Ureter (tissue), 1 donor: ENCODE measurements around the gene OTUB2. TPM values are rescaled to one million over a fixed set of nuclear protein-coding genes. Genes with fewer than 3 reads are reported as not detected.
"Not testable (repeated sequence)": the region's sequence is repeated elsewhere in the genome, so short reads cannot be mapped to it uniquely, and the experiment has no call there.

Experiments
- DNase-seq: peaks from one replicate; pipeline ENCODE4 v3.0.0-alpha.2; 2020; ENCODE audit warnings: low spot score
- total RNA-seq: library from RNA; stranded (reverse); gene quantifications from one replicate; pipeline ENCODE4 v1.2.4, GENCODE V29; 2023
- donor health status: DM: yes; HTN: yes; CAD: no.

The OTUB2 gene
- total RNA-seq, 1 donor from 2014 or later: 1.6 TPM

DNA sequence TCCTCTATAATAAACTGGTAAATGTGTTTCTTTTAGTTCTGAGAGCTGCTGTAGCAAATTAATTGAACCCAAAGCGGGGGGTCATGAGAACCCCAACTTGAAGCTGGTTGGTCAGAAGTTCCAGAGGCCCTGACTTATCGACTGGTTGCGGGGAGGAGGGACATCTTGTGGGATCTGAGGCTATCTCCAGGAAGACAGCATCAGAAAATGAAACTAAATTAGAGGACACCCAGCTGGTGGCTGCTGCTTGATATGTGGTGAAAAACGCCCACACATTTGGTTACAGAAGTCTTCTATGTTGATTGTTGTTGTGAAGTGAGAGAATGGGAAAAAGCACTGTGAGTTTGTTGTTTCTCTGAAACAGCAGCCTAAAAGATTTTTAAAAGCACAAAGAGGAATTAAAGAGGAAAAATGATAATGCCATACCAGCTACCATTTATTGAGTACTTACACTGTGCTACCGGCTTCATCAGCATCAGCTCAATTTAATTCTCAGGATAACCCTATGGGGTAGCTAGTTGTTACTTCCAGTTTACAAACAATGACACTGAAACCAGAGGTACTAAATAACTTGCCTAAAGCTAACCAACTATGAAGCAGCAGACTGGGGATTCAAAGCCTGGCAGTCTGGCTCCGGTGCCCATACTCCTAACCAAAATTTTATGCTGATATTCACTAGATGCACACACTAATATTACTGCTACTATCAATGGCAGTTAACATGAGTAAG, 30.6 kb downstream of the OTUB2 start:
- DNase-seq: no peak

DNA sequence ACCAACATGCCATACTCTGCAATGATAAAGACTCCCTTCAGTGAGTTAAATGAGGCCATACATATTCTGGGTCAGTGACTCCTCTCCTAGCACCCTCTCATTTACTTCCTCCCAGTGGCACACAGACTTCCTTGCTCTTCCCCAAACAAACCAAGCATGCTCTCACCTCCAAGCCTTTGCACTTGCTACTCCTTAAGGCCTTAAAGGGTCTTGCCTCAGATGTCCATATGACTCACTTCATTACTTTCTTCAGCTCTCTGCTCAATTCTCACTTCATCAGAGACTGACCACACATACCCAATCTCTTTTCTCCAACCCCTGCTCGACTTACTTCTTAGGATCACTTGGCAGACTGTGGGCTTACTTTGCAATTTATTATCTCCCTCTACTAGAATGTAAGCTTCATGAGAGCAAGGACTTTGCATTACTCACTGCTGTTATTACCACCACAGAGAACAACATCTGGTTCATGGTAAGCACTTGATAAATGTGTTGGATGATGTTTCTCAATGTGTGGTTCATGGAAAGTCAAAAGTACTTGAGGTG, 32.1 kb downstream of the OTUB2 start:
- no peak for DNase-seq

DNA sequence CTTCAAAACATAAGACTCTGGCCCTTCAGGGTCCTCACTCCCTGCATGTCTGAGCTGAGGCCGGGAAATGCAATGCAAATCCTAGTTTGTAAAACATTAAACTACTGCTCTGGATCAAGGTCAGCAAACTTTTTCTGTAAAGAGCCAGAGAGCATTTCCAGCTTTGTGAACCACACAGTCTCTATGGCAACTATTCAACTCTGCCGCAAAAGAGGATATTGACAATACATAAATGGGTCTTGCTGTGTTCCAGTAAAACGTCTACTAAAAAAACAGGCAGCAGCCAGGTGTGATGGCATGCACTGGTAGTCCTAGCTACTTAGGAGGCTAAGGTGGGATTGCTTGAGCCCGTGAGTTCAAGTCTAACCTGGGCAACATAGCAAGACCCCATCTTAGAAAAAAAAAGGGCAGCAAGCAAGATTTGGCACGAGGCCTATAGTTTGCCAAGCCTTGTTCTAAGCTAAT, 32.6 kb downstream of the OTUB2 start:
- DNase-seq: no peak

DNA sequence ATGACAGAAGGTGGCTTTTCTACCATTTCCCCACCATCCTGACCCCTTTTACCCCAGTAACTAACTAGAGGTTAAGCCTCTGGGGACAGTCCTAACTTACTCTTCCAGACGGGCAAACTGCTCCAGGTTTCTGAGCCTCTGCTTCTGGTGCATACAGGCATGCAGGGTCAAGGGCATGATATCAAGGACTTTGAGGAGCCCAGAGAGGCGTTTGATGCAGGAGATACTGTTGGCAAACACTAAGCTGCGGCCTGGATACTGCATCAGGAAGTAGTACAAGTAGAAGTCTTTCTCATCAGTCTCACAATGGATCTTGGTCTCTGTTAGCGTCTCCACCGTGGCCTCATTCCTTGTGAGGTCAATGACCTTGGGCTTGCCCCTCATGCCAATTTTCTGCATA, 33.9 kb downstream of the OTUB2 start:
- no peak for DNase-seq

DNA sequence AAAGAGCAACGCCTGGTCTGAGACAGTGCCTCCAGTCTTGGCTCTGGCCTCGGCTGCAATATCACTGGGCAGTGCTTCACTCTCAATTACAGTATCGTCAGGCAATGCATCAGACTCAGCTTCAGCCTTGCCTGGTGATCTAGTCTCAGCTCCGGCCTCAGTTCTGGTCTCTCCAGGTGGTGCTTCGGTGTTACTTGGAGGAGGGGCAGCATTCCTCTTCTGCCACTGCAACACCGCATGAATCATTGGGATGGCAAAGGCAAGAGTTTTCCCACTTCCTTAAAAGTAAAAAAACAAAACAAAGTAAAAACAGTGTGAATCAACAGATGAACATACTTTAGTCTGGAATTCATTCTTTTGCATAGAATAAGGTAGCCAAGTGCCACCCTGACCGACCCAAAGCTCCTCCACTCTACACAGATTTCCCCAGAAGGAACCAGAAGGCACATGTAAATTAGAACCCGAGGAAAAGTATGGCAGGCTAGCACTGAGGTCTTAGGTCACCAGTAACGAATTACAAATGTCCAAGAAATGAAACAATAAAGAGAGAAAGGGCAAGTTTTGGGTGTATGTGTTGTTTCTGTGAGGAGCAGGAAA, 36.3 kb downstream of the OTUB2 start:
- DNase-seq: no peak

DNA sequence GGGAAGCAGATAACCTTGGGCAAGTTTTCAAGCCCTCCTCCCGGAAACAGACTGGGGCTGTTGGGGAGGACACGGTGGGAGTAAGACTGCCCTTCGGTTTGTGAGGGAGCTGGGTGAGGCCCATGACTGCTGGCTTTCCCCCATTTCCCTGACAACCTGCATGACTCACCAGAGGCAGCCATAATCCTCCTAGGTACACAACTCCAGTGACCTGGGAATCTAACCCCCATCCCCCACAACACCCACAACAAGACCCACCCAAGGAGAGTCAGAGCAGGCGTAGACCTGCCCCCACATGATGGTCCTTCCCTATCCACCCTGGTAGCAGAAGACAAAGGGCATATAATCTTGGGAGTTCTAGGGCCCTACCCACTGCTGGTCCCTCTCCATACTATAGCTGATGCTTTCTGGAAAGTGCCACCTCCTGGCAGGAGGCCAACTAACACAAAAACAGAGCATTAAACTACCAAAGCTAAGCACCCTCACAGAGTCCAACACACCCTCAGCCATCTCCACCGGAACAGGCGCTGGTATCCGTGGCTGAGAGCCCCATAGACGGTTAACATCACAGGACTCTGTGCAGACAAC, 40.0 kb downstream of the OTUB2 start:
- DNase-seq: no peak

DNA sequence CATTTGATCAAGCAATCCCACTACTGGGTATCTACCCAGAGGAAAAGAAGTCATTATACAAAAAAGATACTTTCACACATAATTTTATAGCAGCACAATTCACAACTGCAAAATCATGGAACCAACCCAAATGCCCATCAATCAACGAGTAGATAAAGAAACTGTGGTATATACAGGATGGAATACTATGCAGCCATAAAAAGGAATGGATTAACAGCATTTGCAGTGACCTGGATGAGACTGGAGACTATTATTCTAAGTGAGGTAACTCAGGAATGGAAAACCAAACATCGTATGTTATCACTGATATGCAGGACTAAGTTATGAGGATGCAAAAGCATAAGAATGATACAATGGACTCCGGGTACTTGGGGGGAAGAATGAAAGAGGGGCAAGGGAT, 45.9 kb downstream of the OTUB2 start:
- DNase-seq: not testable (repeated sequence)

DNA sequence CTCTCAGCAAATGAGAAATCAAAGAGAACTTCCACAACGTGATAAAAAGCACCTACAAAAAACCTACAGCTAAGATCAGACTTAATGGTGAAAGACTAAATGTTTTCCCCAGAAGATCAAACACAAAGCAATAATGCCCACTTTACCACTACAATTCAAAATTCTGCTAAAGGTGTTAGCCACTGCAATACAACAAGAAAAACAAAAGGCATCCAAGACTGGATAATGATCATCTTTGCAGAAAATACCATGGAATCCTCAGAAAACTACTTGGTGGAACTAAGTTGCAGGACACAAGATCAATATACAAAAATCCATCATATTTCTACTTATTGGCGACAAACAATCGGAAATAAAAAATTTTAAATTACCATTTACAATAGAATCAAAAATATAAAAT, 48.4 kb downstream of the OTUB2 start:
- DNase-seq: no peak

DNA sequence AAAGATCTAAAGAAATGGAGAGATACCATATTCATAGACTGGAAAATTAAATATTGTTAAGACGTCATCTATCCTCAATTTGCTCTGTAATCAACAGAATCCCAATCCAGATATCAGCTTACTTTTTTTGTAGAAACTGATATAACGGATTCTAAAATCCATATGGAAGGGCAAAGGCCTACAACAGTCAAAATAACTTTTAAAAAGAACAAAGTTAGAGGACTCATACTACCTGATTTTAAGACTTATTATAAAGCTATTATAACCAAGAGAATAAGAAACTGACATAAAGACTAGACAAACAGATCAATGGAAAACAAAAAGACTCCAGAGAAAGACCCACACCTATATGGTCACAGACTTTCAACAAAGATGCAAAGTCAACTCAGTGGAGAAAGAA, 48.9 kb downstream of the OTUB2 start:
- no peak for DNase-seq

DNA sequence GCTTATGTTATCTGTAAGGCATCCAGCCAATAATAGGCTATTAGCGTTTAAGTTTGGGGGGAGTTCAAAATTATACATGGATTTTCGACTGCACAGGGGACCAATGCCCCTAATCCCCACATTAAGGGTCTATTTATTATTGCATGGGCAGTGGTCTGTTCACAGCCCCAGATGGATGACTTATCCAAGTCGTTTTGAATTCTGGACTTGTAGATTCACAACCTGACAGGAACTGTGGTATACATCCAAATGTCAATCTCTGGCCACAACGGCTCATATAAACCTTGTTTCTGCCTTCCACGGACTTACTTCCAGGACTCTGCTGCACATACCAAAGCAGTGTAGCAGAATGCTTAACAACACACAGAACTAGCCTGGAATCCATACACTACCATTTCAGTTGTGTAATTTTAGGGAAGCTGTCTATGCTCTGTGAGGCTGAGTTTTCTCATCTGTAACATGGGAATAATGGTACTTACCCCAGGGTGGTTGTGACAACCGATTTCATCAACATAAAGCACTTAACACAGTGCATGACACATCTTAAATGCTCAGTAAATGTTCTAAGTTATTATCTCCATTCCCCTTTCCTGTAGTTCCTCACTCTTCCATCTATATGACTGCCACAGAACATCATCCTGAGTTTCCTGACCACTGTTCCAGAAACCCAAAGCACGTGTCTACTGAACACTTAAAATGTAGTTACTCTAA, 51.1 kb downstream of the OTUB2 start:
- DNase-seq: no peak

DNA sequence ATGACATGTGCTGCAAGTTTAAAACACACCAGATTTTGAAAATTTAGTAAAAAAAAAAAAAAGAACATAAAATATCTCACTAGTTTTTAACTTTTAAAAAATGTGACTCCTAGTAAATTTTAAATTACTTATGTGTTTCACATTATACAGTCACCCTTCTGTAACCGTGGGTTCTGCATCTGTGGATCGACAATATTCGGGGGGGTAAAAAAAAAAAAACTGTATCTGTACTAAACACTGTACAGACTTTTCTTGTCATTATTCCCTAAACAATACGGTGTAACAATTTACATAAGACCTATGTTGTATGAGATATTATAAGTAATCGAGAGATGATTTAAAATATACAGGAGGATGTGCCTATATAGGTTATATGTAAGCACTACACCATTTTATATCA, 51.7 kb downstream of the OTUB2 start:
- DNase-seq: no peak

DNA sequence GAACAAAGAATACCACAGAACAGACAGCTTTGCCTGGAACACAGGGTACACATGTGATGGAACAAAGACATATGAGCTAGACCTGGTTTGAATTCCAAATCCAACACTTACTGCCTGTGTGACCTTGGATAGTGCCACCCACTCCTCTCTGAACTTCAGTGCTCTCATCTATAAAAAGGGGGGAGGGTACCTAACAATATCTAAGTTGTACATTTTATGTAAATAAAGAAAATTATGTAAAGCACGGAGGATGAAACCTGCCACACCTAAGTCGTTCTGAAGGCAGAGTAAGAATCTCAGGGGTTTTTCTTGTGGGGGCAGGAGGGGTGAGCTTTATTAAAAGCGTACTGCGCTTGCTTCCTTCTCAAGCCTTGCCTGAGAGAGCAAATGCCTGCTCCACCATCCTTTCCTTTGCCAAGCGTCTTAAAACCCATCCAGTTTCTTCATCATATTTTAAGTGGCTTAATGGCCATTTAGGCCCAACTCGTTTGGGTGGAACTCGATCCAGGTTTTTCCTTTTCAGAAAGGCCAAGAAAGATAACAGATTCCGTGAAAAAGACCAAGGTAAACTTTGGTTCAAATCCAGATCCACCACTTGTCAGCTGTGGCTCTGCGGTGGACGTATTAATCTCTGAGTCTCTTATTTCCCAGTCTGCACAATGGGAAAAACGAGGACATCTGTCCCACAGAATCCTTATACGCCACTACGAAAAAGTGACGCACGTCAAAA, 53.9 kb downstream of the OTUB2 start:
- DNase-seq: no peak

DNA sequence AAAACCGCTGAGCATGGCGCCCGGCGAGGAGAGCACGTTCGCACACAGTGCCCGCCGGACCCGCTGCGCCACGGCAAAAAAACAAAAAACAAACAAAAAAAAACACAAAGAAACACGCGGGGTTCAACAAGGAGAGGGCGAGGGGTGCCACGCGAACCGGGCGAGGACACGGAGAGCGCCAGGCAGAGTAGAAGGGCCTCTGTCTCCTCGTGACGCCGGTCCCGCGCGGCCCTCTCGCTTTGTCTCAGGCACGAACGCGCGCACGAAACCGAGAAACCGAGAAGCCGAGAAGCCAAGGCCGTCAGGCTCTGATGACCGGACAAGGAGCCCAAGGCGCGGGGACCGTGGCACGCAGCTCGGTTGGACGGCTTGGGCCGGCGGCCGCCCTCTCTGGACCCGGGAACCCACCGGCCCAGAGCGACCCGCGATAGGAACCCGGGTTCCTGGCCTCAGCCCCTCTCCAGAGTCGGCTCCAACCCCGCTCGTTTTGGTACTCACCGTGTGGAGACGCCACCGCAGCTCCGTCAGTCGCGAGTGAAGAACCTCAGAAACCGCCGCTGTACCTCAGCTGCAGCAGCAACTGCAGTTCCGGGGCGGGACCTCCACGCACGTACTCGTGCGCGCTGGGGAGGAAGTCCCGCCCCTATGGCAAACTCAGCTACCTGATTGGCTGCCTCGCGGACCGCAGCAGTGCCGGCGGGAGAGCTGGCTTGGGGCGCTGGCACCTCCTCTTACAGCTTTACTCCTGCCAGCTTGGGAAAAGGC, 54.7 kb downstream of the OTUB2 start, which contains the start of the genes DDX24 and IFI27L1:
DDX24 (minus strand) TSS at position 582 of the 765 bp plus-strand sequence. CDS start 1,460 bp downstream, outside the sequence.
IFI27L1 (plus strand) TSS at position 690 of the 765 bp plus-strand sequence. CDS start 15,628 bp downstream, outside the sequence.
- DNase-seq: peak; percentile 96

DNA sequence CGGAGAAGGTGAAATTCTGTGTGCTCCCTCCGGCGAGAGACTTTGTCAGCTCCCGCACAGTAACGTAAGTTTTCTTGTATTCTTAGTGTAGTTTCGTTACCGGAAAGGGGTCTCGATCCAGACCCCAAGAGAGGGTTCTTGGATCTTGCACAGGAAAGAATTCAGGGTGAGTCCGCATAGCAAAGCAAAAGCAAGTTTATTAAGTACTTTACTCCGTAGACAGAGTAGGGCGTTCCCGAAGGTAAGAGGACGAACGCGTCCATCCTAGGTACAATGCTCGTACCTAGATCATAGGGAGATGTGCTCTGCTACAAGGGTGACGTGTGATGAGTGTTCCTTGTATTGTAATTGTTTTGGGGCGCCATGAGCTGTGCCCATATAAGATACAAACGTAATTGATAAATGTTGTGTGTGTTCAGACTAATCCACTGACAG, 55.3 kb downstream of the OTUB2 start:
- no peak for DNase-seq

DNA sequence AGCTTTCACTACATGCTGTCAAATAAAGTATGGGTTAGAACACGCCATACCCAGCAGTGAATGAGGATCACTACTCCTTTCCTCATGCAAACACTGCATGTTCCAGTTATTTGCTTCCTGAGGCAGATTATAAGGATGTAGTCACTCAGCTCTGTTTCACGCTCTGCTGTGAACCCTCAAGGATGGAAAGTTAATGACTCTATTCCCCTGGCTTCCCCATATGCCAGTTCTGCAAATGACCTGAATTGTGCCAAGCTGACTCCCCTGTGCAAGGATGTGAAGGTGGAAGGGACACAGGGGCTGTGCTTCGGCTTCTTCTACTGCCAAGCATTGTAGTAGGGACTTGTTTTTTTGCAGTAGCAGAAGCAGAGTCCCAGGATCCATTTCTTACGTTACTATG, 61.8 kb downstream of the OTUB2 start:
- DNase-seq: no peak

DNA sequence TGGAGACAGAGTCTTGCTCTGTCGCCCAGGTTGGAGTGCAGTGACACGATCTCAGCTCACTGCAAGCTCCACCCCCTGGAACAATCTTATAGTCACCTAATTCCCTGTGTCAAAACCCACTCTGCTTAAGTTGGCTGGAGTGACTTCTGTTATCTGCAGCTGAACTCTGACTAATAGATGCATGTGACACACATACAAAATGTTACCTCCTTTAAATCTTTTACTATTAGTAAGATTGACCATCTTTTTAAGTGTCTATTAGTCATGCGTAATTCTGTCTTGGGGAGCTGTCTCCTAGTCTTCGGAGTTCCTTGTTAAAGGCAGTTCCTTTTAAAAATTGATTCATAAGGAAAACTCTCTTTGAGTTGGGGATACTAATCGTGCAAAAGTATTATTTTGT, 62.4 kb downstream of the OTUB2 start:
- DNase-seq: no peak

DNA sequence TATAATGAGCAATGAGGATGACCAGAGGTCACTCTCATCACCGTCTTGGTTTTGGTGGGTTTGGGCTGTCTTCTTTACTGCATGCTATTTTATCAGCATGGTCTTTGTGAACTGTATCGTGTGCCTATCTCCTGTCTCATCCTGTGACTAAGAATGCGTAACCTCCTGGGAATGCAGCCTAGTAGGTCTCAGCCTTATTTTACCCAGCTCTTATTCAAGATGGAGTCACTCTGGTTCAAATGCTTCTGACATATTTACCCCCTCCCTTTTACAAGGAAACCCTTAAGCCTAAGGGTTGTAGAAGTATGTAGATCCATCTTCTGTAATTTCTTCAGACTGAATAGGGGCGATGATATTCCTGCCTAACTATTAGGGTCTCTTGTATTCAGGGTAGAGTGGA, 63.3 kb downstream of the OTUB2 start:
- no peak for DNase-seq

DNA sequence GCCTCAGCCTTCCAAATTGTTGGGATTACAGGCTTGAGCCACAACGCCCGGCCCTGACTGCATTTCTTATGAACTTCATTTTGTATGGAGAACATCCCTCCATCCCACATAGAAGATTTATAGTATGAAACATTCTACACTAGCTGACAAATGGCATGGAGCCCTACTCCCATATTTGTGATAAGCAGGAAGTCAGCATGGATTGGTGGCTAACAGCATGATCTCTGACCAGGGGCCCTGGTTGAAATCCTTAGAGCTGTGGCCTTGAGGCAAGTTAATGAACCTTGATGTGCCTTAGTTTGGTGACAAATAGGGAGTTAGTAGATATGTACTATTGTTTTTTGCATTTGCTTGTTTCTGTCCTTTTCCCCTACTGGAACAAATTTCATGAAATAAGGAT, 67.3 kb downstream of the OTUB2 start:
- no peak for DNase-seq

DNA sequence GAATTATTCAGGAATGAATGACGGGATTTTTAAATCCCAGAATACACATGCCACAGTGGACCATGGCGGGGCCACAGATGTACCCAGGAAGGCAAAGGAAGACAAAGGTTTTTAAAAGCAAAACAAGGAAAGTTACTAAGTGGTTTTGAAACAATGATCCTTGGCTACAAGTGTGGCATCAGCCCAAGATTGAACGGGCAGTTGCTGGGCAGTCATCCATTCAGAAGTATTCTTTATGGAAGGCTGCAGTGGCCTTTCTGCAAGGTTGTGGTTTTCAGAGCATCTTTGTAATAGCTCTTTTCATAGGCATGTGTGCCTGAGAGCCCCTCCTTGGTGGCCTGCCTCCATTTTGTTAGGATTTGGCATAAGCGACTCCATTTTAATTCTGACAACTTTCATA, 71.0 kb downstream of the OTUB2 start:
- no peak for DNase-seq
